Measurements from ENCODE around the gene ATP7B.

The ATP7B gene

GRCh38 chr13:51958217-51958547, 53.1 kb downstream of the ATP7B start:
- no peak for TF ChIP-seq CTCF (IDR thresholded peaks at IDR 0.05; ENCODE audit: insufficient read depth, low read length)
- no peak for TF ChIP-seq SPI1 (IDR thresholded peaks at IDR 0.05; ENCODE audit: borderline replicate concordance, low read depth)
- TF ChIP-seq REST (IDR thresholded peaks at IDR 0.05; ENCODE audit: insufficient replicate concordance, low read depth): no peak
- TF ChIP-seq POLR2AphosphoS5 (IDR thresholded peaks at IDR 0.05; ENCODE audit: low read depth): no peak
- no peak for TF ChIP-seq GABPA (IDR thresholded peaks at IDR 0.05; ENCODE audit: low read depth)
- H3K4me3 ChIP-seq (replicated peaks; ENCODE audit: insufficient read depth, low read length): no peak overlapping the region
- H3K27ac ChIP-seq (replicated peaks): no peak overlapping the region
- DNase-seq (ENCODE audit: low read depth in 1 of 2, low spot score in 1 of 2): no peak
- H3K27me3 ChIP-seq (ENCODE audit: insufficient read depth, poor library complexity, severe bottlenecking): no peaks in the 10 kb centered on the region

- no peak overlapping the region for H3K27ac ChIP-seq (replicated peaks)
- H3K4me3 ChIP-seq (replicated peaks; ENCODE audit: insufficient read depth, low read length): no peak overlapping the region
- no peak for DNase-seq (ENCODE audit: low read depth in 1 of 2, low spot score in 1 of 2)
- peaks cover 2% of the 10 kb centered on the region for H3K27me3 ChIP-seq (ENCODE audit: insufficient read depth, poor library complexity, severe bottlenecking)
- TF ChIP-seq REST (IDR thresholded peaks at IDR 0.05; ENCODE audit: insufficient replicate concordance, low read depth) (no peak), CTCF (IDR thresholded peaks at IDR 0.05; ENCODE audit: insufficient read depth, low read length) (no peak), SPI1 (IDR thresholded peaks at IDR 0.05; ENCODE audit: borderline replicate concordance, low read depth) (no peak), GABPA (IDR thresholded peaks at IDR 0.05; ENCODE audit: low read depth) (no peak), POLR2AphosphoS5 (IDR thresholded peaks at IDR 0.05; ENCODE audit: low read depth) (no peak)
These were observed 53.7 kb downstream of the ATP7B start for GRCh38 chr13:51957377-51958216.

GRCh38 chr13:51956717-51957116, 54.5 kb downstream of the ATP7B start:
- H3K4me3 ChIP-seq (replicated peaks; ENCODE audit: insufficient read depth, low read length): no peak overlapping the region
- H3K27me3 ChIP-seq (ENCODE audit: insufficient read depth, poor library complexity, severe bottlenecking): peaks cover 3% of the 10 kb centered on the region
- no peak overlapping the region for H3K27ac ChIP-seq (replicated peaks)
- TF ChIP-seq REST (IDR thresholded peaks at IDR 0.05; ENCODE audit: insufficient replicate concordance, low read depth): no peak
- no peak for TF ChIP-seq GABPA (IDR thresholded peaks at IDR 0.05; ENCODE audit: low read depth)
- TF ChIP-seq CTCF (IDR thresholded peaks at IDR 0.05; ENCODE audit: insufficient read depth, low read length): no peak
- no peak for TF ChIP-seq SPI1 (IDR thresholded peaks at IDR 0.05; ENCODE audit: borderline replicate concordance, low read depth)
- no peak for TF ChIP-seq POLR2AphosphoS5 (IDR thresholded peaks at IDR 0.05; ENCODE audit: low read depth)
- DNase-seq (ENCODE audit: low read depth in 1 of 2, low spot score in 1 of 2): no peak
